ENCODE results near the gene KHK.

KHK gene

DNA sequence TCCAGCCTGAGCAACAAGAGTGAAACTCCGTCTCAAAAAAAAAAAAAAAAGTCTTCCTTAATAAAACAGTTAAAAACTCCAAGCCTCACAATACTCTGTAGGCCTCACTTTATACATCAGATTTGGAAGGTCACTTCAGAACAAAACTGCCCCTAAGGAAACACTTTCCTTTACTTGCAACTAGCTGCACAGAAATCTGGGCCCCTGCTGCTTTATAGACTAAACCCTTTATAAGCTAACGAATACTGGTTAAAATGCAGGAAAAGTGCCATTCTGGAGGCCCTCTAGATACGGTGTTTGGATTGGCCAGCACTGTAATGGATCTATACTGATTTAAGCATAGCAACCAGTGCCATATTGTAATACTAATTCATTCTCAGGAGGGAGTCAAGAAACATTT lies 38.5 kb downstream of the KHK start:
- no peak overlapping the region for H3K4me3 ChIP-seq (ENCODE audit: low read depth, low read length)
- no peak for DNase-seq (ENCODE audit: low read depth)
- TF ChIP-seq, protein P1, sequence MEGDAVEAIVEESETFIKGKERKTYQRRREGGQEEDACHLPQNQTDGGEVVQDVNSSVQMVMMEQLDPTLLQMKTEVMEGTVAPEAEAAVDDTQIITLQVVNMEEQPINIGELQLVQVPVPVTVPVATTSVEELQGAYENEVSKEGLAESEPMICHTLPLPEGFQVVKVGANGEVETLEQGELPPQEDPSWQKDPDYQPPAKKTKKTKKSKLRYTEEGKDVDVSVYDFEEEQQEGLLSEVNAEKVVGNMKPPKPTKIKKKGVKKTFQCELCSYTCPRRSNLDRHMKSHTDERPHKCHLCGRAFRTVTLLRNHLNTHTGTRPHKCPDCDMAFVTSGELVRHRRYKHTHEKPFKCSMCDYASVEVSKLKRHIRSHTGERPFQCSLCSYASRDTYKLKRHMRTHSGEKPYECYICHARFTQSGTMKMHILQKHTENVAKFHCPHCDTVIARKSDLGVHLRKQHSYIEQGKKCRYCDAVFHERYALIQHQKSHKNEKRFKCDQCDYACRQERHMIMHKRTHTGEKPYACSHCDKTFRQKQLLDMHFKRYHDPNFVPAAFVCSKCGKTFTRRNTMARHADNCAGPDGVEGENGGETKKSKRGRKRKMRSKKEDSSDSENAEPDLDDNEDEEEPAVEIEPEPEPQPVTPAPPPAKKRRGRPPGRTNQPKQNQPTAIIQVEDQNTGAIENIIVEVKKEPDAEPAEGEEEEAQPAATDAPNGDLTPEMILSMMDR (IDR thresholded peaks at IDR 0.05; ENCODE audit: control insufficient read depth, extremely low read depth, insufficient read depth): no peak

DNA sequence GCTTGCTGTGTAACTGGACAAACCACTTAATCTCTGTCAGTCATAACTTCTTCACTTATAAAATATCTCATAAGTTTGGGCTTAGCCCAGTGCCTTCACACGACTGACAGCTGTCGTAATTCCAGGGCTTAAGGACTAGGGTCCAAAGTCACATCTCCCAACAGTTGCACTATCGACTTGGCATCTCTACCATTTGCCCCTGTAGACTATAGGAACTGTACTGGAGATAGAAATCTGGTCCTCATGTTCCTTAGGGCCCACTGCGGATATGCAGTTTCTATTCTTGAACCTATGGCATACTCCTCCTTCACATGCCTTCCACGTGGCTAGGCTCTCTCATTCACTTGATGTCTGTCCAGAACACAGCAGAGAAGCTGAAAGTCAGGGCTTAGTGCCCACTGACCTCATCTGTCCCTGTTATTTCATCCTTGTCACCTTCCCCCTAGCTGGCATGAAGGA lies 39.7 kb downstream of the KHK start:
- no peak overlapping the region for H3K4me3 ChIP-seq (ENCODE audit: low read depth, low read length)
- TF ChIP-seq, protein P1 (IDR thresholded peaks at IDR 0.05; ENCODE audit: control insufficient read depth, extremely low read depth, insufficient read depth): no peak
- no peak for DNase-seq (ENCODE audit: low read depth)

DNA sequence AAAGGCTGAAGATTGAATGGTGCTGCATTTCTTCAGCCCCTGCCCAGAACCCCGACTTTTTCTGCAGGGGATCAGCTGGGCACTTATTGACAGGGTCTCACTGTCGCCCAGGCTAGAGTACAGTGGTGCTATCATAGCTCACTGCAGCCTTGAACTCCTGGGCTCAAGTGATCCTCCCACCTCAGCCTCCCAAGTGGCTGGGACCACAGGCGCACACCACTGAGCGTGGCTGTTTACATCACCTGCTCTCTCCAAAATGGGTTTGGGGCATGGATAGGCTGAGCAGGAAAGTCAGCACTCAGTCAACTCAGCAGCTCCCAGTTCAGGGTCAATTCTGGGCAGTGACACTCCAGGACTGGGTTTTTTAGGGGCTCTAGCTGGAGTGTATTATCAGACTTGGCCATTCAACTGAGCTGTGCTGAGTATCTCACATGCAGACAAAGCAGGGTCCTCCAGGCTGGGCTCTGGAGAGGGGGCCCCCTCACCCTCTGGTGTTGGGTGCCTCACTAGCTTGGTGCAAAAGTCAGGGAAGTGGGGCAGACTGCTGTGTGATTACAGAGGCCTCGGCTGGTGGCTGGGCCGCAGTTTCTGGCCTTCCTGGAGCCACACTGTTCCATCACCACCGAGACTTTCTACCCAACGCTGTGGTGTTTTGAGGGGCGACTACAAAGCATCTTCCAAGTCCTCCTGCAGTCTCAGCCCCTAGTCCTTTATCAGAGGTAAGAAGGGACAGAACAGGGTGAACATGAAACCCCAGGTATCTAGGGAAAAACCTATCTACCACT lies 41.5 kb downstream of the KHK start:
- no peak for DNase-seq (ENCODE audit: low read depth)
- TF ChIP-seq, protein P1 (IDR thresholded peaks at IDR 0.05; ENCODE audit: control insufficient read depth, extremely low read depth, insufficient read depth): no peak
- H3K4me3 ChIP-seq (ENCODE audit: low read depth, low read length): no peak overlapping the region

DNA sequence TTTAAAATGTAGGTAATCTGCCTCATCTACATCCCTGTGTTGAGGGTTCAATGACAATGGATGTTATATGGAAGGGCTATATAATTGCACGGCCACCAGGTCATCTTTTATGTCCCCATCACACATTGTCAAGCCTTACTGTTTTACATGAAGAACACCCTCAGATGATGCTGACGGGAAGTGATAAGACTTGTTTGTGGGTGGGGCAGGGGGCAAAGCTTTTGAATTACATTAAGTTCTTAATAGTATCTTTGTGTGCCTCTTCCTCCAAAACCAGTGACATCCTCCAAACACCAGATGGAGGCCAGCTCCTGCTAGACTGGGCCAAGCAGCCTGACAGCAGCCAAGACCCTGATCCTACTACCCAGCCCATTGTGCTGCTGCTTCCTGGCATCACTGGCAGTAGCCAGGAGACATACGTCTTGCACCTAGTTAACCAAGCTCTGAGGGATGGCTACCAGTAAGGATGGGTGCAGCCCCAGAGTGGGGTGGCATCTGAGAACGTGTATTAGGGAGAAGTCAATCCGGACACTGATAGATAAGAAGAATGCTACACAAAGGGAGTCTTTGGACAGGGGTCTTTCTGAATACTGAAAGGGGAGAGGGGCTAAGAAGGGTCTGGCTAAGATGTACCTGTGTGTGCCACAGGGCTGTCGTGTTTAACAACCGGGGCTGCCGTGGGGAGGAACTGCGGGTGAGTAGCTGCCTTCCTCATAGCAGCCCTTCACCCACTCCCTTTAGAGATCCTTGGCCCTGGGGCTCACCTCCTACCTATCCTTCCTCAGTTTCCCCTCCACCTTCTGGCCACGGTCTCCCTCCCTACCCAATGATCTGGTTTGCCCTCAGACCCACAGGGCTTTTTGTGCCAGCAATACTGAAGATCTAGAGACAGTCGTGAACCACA lies 42.3 kb downstream of the KHK start:
- no peak overlapping the region for H3K4me3 ChIP-seq (ENCODE audit: low read depth, low read length)
- TF ChIP-seq, protein P1 (IDR thresholded peaks at IDR 0.05; ENCODE audit: control insufficient read depth, extremely low read depth, insufficient read depth): no peak
- DNase-seq (ENCODE audit: low read depth): no peak

DNA sequence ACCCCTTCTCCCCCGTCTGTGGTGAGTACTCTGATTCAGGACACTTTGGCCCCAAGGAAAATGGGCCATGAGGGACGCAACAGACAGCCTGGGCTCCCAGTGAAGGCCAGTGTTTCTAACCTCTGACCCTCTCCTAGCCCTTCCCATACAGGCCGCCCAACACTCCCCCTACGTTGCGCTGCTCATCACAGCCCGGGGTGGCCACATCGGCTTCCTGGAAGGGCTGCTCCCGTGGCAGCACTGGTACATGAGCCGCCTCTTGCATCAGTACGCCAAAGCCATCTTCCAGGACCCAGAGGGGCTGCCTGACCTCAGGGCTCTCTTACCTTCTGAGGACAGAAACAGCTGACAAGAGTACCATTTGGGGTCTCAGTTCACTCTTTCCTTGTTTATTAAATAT lies 43.8 kb downstream of the KHK start:
- H3K4me3 ChIP-seq (ENCODE audit: low read depth, low read length): no peak overlapping the region
- no peak for DNase-seq (ENCODE audit: low read depth)
- TF ChIP-seq, protein P1 (IDR thresholded peaks at IDR 0.05; ENCODE audit: control insufficient read depth, extremely low read depth, insufficient read depth): no peak

DNA sequence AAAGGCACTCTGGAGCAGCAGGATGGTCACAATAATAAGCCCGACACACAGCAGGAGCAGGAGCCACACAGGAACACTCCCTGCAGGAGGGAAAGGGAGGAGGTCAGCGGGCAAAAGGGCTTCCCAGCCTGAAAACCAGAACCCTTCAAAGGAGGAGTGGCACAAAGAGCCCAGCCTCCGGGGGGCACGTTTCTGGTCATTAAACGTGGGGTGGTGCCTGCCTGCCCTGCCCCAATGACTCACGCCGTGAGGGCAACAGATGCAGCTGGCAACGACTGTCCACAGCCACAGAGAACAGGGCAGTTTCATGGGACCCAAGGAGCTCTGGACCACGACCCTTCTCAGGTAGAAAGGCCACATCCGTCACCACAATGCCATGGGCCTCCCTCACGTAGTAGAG lies 44.9 kb downstream of the KHK start:
- no peak overlapping the region for H3K4me3 ChIP-seq (ENCODE audit: low read depth, low read length)
- no peak for DNase-seq (ENCODE audit: low read depth)
- TF ChIP-seq, protein P1 (IDR thresholded peaks at IDR 0.05; ENCODE audit: control insufficient read depth, extremely low read depth, insufficient read depth): no peak
